Chondrocyte (in vitro differentiated cells): ENCODE results near the gene PTPRE. TPM values are rescaled to one million over a fixed set of nuclear protein-coding genes. Genes with fewer than 3 reads are reported as not detected.

ENCODE experiments used
- DNase-seq: peaks from one replicate; pipeline ENCODE4 v3.0.0; 2021; ENCODE audit warnings: mixed read lengths, low spot score
- H3K27ac Mint-ChIP-seq: one replicate; pipeline ENCODE4 v1.8.0; 2021; ENCODE audit warnings: mild to moderate bottlenecking, moderate library complexity, mixed read lengths; ENCODE audit not compliant: unreplicated experiment
- H3K27me3 Mint-ChIP-seq: 2 replicates; pipeline ENCODE4 v1.8.0; 2021; ENCODE audit warnings: low read depth, mixed read lengths
- H3K36me3 Mint-ChIP-seq: 2 replicates; pipeline ENCODE4 v1.8.0; 2021; ENCODE audit warnings: low read depth, mixed read lengths
- H3K4me1 Mint-ChIP-seq: 2 replicates; pipeline ENCODE4 v1.8.0; 2021; ENCODE audit warnings: low read depth, mild to moderate bottlenecking, mixed read lengths
- H3K4me3 Mint-ChIP-seq: one replicate; pipeline ENCODE4 v1.8.0; 2021; ENCODE audit warnings: mild to moderate bottlenecking, moderate library complexity, mixed read lengths; ENCODE audit not compliant: unreplicated experiment
- H3K9me3 Mint-ChIP-seq: 2 replicates; pipeline ENCODE4 v1.8.0; 2021; ENCODE audit warnings: low read depth, mixed read lengths
- CTCF ChIP-seq: fragments of 200-600 bp; sonication (generic); IDR thresholded peaks from 2 replicates; pipeline ENCODE4 v1.5.0; 2021; ENCODE audit warnings: antibody characterized with exemption, mild to moderate bottlenecking, moderate library complexity
- total RNA-seq: library from RNA; stranded (reverse); gene quantifications from 3 replicates; pipeline ENCODE4 v1.2.1, GENCODE V29; 2021

PTPRE gene
- total RNA-seq, 1 donor from 2014 or later, result 6.2 TPM

DNA sequence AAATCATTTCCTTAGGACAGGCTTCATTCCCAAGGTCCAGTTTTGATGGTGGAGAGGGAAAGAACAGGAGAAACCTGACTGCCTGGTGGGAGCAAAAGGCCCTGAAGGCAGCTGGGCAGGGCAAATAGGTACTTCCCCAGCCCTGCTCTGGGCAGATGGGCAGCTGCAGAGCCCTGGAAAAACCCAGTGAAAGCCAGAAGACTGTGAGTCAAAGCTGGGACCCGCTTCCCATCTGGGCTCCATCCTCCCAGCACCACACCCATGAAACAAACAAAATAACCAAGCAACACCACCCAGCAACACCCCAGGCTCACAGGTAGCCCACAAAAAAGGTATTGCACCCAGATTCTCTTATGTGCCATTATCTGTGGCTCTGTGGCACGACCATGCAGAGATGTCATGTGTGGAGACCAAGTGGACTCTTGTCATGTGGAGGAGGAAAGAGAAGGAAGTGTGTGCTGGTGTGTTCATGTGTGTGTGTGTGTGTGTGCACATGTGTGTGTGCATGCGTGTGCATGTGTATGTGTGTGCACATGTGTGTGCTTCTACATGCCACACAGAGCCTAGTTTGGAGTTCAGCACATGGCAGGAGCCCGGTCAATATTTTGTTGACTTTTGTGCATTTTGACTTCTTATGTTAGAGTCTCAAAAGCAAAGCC lies 24.0 kb upstream of the PTPRE start:
- Mint-ChIP-seq H3K27ac (no peak overlapping the region), H3K9me3 (no peaks in the 10 kb centered on the region), H3K36me3 (no peaks in the 10 kb centered on the region), H3K4me3 (no peak overlapping the region), H3K4me1 (no peaks in the 10 kb centered on the region), H3K27me3 (peaks cover 2% of the 10 kb centered on the region)
- no peak for DNase-seq
- TF ChIP-seq CTCF, result no peak

- peaks cover 2% of the 10 kb centered on the region for H3K27me3 Mint-ChIP-seq
- no peaks in the 10 kb centered on the region for H3K9me3 Mint-ChIP-seq
- DNase-seq, result no peak
Observed at GRCh38 chr10:127883516-127883915, 23.4 kb upstream of the PTPRE start.

DNA sequence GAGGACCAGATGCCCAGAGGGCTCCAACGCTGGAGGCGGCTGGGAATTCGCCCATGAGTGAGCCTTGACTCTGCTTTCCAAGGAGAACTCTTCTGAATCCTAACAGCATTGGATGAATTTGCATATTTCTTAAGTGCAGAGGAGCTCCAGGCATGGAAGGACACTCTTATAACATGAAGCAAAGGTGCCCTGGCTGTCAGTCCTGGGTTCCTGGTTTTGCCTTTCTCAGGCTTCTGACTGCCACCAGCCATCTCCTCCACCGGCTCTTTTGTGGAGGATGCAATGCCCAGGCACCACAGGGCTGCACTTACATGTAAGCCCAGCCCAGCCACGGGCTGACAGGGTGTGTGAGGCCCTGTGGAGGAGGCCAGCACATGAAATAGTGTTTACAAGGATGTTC lies 22.4 kb upstream of the PTPRE start:
- peaks cover 2% of the 10 kb centered on the region for H3K27me3 Mint-ChIP-seq
- DNase-seq, result no peak
- TF ChIP-seq CTCF, result no peak
- H3K4me1 Mint-ChIP-seq, result peaks cover 7% of the 10 kb centered on the region
- no peak overlapping the region for H3K27ac Mint-ChIP-seq
- H3K9me3 Mint-ChIP-seq, result no peaks in the 10 kb centered on the region
- H3K36me3 Mint-ChIP-seq, result no peaks in the 10 kb centered on the region
- no peak overlapping the region for H3K4me3 Mint-ChIP-seq

More at GRCh38 chr10:127883516-127883915, 23.4 kb upstream of the PTPRE start:
- TF ChIP-seq CTCF, result no peak
- H3K4me1 Mint-ChIP-seq, result no peaks in the 10 kb centered on the region
- H3K4me3 Mint-ChIP-seq, result no peak overlapping the region
- H3K36me3 Mint-ChIP-seq, result no peaks in the 10 kb centered on the region
- H3K27ac Mint-ChIP-seq, result no peak overlapping the region

- no peaks in the 10 kb centered on the region for H3K36me3 Mint-ChIP-seq
- peaks cover 14% of the 10 kb centered on the region for H3K4me1 Mint-ChIP-seq
- H3K9me3 Mint-ChIP-seq, result no peaks in the 10 kb centered on the region
- H3K27me3 Mint-ChIP-seq, result peaks cover 2% of the 10 kb centered on the region
- DNase-seq, result no peak
- H3K4me3 Mint-ChIP-seq, result no peak overlapping the region
- H3K27ac Mint-ChIP-seq, result no peak overlapping the region
- no peak for TF ChIP-seq CTCF
Observed at GRCh38 chr10:127886371-127887051, 20.4 kb upstream of the PTPRE start.

DNA sequence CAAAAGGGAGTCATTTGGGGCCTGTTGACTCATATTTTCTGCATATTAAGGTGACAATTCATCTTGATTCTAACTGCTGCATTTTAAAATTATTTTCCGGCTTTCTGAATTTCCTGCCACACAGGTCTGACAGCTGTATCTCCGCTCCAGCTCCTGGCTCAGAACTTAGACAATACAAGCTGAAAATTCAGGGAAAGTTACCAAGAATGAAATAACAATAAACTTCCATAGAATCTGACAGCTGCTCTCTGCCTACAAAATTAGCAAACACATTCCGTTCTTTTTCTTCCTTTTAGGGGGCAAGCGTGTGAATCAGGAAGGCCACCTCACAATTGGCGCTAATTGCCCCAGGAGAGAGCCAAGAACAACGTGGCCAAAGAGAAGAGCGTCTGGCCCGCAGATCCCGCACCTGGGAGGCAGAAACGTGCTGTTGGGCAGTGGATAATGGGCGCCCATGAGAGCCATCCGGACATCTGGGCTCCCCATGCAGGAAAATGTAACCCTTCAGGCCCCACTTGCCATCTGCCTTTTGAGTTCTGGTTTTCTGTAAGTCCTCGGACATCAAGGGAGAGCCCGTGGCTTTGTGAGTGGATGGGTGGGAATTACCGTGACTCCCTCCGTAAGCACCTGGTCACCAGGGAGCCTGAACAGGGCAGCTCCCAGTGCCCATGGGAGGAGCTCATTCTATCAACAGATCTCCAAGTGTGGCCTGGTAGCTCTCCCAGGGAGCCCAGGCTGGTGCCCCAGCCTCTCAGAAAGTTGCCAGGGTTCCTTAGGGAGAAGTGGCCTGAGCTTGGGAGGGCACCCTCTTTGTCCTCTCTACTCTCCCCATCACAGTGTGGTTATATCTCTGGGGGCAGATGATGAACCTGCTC lies 19.1 kb upstream of the PTPRE start:
- no peak for DNase-seq
- H3K27me3 Mint-ChIP-seq, result peaks cover 4% of the 10 kb centered on the region
- H3K36me3 Mint-ChIP-seq, result no peaks in the 10 kb centered on the region
- no peak overlapping the region for H3K4me3 Mint-ChIP-seq
- H3K27ac Mint-ChIP-seq, result no peak overlapping the region
- peaks cover 14% of the 10 kb centered on the region for H3K4me1 Mint-ChIP-seq
- H3K9me3 Mint-ChIP-seq, result no peaks in the 10 kb centered on the region
- no peak for TF ChIP-seq CTCF
